Fibroblast of lung (primary cell): ENCODE measurements around the gene PCLO. TPM values are rescaled to one million over a fixed set of nuclear protein-coding genes. Genes with fewer than 3 reads are reported as not detected.
A peak's percentile ranks its signal among the peaks of the same experiment; 100 is the strongest.

ENCODE experiments used
- DNase-seq, 2 donors: peaks; one replicate each; pipeline versions ENCODE4 v3.0.0 to v3.0.0-alpha.2; 2010; ENCODE audit warnings: low read depth in 2 of 2
- H2AFZ ChIP-seq: 2 replicates; pipeline ENCODE4 v1.5.1; 2012; ENCODE audit warnings: low read length, control low read depth, inconsistent platforms
- H3K27ac ChIP-seq: 2 replicates; pipeline ENCODE4 v1.5.1; 2011; ENCODE audit warnings: low read length, control low read depth; ENCODE audit not compliant: insufficient read depth
- H3K27me3 ChIP-seq: 2 replicates; pipeline ENCODE4 v1.5.1; 2011; ENCODE audit warnings: mild to moderate bottlenecking, low read length; ENCODE audit not compliant: control insufficient read depth, insufficient read depth
- H3K36me3 ChIP-seq: 2 replicates; pipeline ENCODE4 v1.5.1; 2011; ENCODE audit warnings: low read length; ENCODE audit not compliant: control insufficient read depth, insufficient read depth
- H3K4me1 ChIP-seq: 2 replicates; pipeline ENCODE4 v1.5.1; 2011; ENCODE audit warnings: low read length; ENCODE audit not compliant: control insufficient read depth, insufficient read depth; ENCODE audit errors: extremely low read depth
- H3K4me2 ChIP-seq: 2 replicates; pipeline ENCODE4 v1.5.1; 2011; ENCODE audit warnings: low read length, control low read depth; ENCODE audit not compliant: insufficient read depth; ENCODE audit errors: extremely low read depth
- H3K4me3 ChIP-seq, 4 experiments: fragments of 200-600 bp in 1 of 4; sonication (generic) in 1 of 4; replicated peaks in 1 of 4; 2 replicates each; pipeline ENCODE4 v1.5.1; 2011 to 2016; ENCODE audit warnings: low read length in 4 of 4, low read depth in 3 of 4, mild to moderate bottlenecking in 3 of 4, control low read depth in 2 of 4, inconsistent platforms in 1 of 4, mixed read lengths in 1 of 4; ENCODE audit not compliant: insufficient read depth in 1 of 4; ENCODE audit errors: control extremely low read depth in 1 of 4
- H3K79me2 ChIP-seq: 2 replicates; pipeline ENCODE4 v1.5.1; 2012; ENCODE audit warnings: mild to moderate bottlenecking, low read length, inconsistent platforms; ENCODE audit not compliant: control insufficient read depth, insufficient read depth
- H3K9ac ChIP-seq: 2 replicates; pipeline ENCODE4 v1.5.1; 2011; ENCODE audit warnings: mild to moderate bottlenecking, low read length, control low read depth; ENCODE audit not compliant: insufficient read depth
- H3K9me3 ChIP-seq: 2 replicates; pipeline ENCODE4 v1.5.1; 2012; ENCODE audit warnings: low read depth, low read length; ENCODE audit not compliant: control insufficient read depth, insufficient read depth
- H4K20me1 ChIP-seq: 2 replicates; pipeline ENCODE4 v1.5.1; 2011; ENCODE audit warnings: low read length; ENCODE audit not compliant: control insufficient read depth, insufficient read depth; ENCODE audit errors: extremely low read depth
- EZH2 ChIP-seq: IDR thresholded peaks from 2 replicates; pipeline ENCODE4 v1.5.1; 2012; ENCODE audit warnings: low read length, control low read depth, mild to moderate bottlenecking; ENCODE audit errors: missing control alignments
- polyA plus RNA-seq, 2 donors: library from polyadenylated mRNA; depleted of rRNA in 1 of 2; stranded (reverse) in 1 of 2; unstranded in 1 of 2; fragments of >200 nt; gene quantifications; 2 replicates each; pipeline ENCODE4 v1.2.1, GENCODE V29; 2011 to 2012; ENCODE audit warnings: missing spikeins in 1 of 2
- total RNA-seq: library from RNA; depleted of rRNA; stranded (reverse); fragments of >200 nt; gene quantifications from 2 replicates; pipeline ENCODE4 v1.2.1, GENCODE V29; 2014
- TF ChIP-seq, protein P1 (sequence below), 2 donors: IDR thresholded peaks in 1 of 2; conservative IDR thresholded peaks in 1 of 2; 1 replicate in 1 of 2; 2 replicates in 1 of 2; pipeline ENCODE4 v1.5.1; 2011 to 2012; ENCODE audit warnings: low read length in 2 of 2, control low read depth in 1 of 2, inconsistent platforms in 1 of 2, low read depth in 1 of 2, mild to moderate bottlenecking in 1 of 2

Gene PCLO
- total and polyA plus RNA-seq, 2 donors (not counting 1 experiment from before 2014, with no cell fraction given), result 0.03 to 0.17 TPM

DNA sequence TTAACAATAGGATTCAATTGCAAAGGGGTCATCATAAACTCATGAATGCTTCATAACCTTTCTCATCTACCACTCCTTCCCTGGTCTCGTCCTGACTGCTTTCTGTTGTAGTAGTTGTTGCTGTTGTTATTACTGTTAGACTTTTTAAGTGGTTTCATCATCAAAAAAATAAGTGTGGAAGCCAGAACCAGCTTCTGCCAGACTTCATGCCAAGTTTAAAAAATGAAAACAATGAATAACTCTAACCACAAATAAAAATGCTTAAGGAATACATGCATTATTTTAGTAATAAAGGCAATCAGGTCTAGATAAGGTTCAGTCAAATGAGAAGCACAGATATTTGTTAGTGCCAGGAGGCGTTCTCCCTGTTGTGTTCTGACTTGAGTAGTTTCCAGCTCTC lies 85.4 kb downstream of the PCLO start:
- H3K79me2 ChIP-seq, result no peaks in the 10 kb centered on the region
- no peak overlapping the region for H2AFZ ChIP-seq
- H3K36me3 ChIP-seq, result no peaks in the 10 kb centered on the region
- H3K4me3 ChIP-seq, result no peak overlapping the region
- TF ChIP-seq EZH2, result no peak
- TF ChIP-seq, protein P1, sequence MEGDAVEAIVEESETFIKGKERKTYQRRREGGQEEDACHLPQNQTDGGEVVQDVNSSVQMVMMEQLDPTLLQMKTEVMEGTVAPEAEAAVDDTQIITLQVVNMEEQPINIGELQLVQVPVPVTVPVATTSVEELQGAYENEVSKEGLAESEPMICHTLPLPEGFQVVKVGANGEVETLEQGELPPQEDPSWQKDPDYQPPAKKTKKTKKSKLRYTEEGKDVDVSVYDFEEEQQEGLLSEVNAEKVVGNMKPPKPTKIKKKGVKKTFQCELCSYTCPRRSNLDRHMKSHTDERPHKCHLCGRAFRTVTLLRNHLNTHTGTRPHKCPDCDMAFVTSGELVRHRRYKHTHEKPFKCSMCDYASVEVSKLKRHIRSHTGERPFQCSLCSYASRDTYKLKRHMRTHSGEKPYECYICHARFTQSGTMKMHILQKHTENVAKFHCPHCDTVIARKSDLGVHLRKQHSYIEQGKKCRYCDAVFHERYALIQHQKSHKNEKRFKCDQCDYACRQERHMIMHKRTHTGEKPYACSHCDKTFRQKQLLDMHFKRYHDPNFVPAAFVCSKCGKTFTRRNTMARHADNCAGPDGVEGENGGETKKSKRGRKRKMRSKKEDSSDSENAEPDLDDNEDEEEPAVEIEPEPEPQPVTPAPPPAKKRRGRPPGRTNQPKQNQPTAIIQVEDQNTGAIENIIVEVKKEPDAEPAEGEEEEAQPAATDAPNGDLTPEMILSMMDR (conservative IDR thresholded peaks at IDR 0.05 in 1 of 2, IDR thresholded peaks at IDR 0.05 in 1 of 2; ENCODE audit: low read depth in 1 of 2, low read length in 2 of 2), result no peak
- DNase-seq, result peak in 1 of 2 donors; percentile 35
- H3K27ac ChIP-seq, result no peak overlapping the region
- no peak overlapping the region for H3K4me2 ChIP-seq
- H3K9me3 ChIP-seq, result no peaks in the 10 kb centered on the region
- no peaks in the 10 kb centered on the region for H3K27me3 ChIP-seq
- no peaks in the 10 kb centered on the region for H4K20me1 ChIP-seq
- H3K9ac ChIP-seq, result no peak overlapping the region
- H3K4me1 ChIP-seq, result no peaks in the 10 kb centered on the region

DNA sequence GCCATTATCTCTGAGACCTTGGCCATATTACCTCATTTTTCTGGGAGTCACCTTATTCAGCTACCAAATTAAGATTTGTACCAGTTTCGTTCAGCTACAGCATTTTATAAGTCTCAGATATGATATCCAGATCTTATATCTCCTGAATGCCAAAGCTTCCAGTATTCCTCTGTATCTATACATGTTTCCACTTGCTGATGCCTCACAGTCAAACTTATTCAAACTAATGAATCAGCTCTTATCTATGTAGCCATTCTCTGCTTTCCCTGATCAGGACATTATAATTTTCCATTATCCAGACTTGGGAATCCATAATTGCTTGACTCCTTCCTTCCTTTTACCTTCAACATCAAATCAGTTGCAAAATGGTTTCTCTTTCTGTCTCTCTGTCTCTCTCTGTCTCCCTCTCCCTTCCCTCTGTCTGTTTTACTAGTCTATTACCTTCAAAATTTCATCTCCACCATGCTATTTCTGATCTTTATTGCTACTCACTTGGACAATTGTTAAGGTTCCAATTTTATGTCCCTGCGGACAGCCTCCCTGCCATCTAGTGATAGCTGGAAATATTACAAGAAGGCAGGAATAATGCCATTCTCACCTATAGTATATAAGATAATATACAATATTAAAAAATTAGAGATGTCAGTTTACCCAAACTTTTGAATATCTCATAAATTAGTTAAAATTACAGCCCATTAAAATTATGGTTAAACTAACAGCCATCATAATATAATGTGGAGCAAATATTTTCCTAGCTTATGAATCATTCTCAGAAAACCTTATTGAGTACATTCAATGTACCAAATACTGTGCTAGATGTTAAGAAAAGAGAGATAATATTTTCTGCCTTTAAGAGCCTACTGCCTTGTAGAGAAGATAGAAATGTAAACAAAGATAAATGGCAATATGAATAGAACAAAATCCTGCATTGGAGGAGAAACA lies 89.8 kb downstream of the PCLO start:
- H2AFZ ChIP-seq, result no peak overlapping the region
- DNase-seq, result peak in 1 of 2 donors; percentile 5
- TF ChIP-seq EZH2, result no peak
- TF ChIP-seq, protein P1 (conservative IDR thresholded peaks at IDR 0.05 in 1 of 2, IDR thresholded peaks at IDR 0.05 in 1 of 2; ENCODE audit: low read depth in 1 of 2, low read length in 2 of 2), result peak in 1 of 2 donors; percentile 28

DNA sequence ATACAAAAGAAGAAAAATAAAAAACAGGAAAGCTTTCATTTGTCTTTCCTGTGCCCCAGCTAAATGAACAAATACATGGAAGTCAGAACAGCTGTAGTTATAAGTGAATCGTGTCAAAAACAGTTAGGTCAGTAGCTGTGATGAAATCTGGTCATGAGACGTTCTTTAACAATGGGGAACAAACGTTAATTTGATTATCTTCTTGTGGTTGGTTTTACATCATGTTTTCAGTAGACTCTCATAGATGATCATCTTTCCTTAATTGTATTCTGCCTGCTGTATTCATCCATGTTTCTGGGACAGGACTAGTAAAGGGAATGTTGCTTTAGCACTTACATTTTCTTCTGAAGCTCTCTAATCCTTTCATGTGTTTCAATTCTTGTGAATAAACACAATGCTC lies 97.0 kb downstream of the PCLO start:
- no peaks in the 10 kb centered on the region for H4K20me1 ChIP-seq
- peak in 1 of 2 donors; percentile 16 for DNase-seq
- H3K4me2 ChIP-seq, result no peak overlapping the region
- H3K27ac ChIP-seq, result no peak overlapping the region
- no peak overlapping the region for H3K4me3 ChIP-seq
- no peak overlapping the region for H2AFZ ChIP-seq
- H3K4me1 ChIP-seq, result no peaks in the 10 kb centered on the region
- H3K79me2 ChIP-seq, result no peaks in the 10 kb centered on the region
- H3K27me3 ChIP-seq, result no peaks in the 10 kb centered on the region
- no peaks in the 10 kb centered on the region for H3K36me3 ChIP-seq
- no peaks in the 10 kb centered on the region for H3K9me3 ChIP-seq
- TF ChIP-seq, protein P1 (conservative IDR thresholded peaks at IDR 0.05 in 1 of 2, IDR thresholded peaks at IDR 0.05 in 1 of 2; ENCODE audit: low read depth in 1 of 2, low read length in 2 of 2), result no peak
- TF ChIP-seq EZH2, result no peak
- no peak overlapping the region for H3K9ac ChIP-seq

More for the DNA sequence above, 89.8 kb downstream of the PCLO start:
- H3K36me3 ChIP-seq, result no peaks in the 10 kb centered on the region
- H3K27ac ChIP-seq, result no peak overlapping the region
- H3K4me3 ChIP-seq, result no peak overlapping the region
- H3K27me3 ChIP-seq, result no peaks in the 10 kb centered on the region
- H3K79me2 ChIP-seq, result no peaks in the 10 kb centered on the region
- H3K4me1 ChIP-seq, result no peaks in the 10 kb centered on the region
- no peak overlapping the region for H3K9ac ChIP-seq
- no peaks in the 10 kb centered on the region for H4K20me1 ChIP-seq
- no peaks in the 10 kb centered on the region for H3K9me3 ChIP-seq
- no peak overlapping the region for H3K4me2 ChIP-seq
